ENCODE results near the gene TMEM250. TPM values are rescaled to one million over a fixed set of nuclear protein-coding genes. Genes with fewer than 3 reads are reported as not detected.

The TMEM250 gene
- polyA plus RNA-seq, 3 donors: 16.2 to 22.9 (median 19.7) TPM

DNA sequence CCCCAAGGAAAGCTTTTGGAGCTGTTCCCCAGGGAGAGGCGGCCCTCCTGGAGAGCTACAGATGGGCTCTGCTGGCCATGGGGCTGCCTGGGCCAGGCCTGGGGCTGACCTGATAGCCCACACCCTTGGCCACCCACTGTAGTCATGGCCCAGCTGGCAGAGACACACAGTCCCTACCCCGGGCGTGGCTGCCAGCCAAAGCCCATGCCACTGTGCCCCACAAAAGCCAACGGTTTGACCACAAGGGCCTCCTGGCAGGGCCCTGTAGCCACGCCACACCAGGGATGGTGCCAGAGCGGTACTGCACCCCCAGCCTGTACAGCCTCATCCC lies 38.8 kb downstream of the TMEM250 start:
- no peak for DNase-seq (ENCODE audit: extremely low read depth in 1 of 11, low read depth in 9 of 11, low spot score in 4 of 11)

DNA sequence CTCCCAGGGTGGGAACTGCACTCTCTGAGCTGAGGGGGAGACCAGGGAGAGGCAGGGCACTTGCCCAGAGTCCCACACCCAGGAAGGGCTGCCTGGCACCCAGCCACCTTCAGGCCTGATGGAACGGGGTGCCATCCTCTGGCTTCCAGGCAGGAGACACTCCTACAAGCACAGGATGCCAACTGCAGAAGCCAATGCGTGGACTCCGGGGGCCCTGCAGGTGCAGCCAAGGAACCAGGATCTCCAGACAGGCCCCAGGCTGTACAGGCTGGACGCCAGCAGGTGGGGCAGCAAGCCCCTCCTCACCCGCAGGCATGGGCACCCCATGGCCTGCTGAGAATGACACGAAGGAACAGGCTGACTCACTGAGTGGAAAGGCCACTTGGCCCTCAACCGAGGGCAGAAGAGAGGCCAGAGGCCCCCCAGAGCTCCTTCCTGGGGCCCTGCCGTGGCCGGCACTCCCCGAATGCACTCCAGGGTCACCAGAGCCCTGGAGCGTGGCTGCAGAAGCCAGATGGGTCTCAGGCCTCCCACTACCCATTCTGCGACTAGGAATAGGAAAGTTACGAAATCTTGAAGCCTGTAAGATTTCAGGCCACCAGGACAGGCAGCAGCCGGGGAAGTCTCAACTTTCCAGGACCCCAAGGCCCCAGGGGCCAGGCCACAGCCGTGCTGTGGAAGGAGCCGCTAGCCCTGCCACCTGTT lies 39.3 kb downstream of the TMEM250 start:
- DNase-seq (ENCODE audit: extremely low read depth in 1 of 11, low read depth in 9 of 11, low spot score in 4 of 11): no peak

DNA sequence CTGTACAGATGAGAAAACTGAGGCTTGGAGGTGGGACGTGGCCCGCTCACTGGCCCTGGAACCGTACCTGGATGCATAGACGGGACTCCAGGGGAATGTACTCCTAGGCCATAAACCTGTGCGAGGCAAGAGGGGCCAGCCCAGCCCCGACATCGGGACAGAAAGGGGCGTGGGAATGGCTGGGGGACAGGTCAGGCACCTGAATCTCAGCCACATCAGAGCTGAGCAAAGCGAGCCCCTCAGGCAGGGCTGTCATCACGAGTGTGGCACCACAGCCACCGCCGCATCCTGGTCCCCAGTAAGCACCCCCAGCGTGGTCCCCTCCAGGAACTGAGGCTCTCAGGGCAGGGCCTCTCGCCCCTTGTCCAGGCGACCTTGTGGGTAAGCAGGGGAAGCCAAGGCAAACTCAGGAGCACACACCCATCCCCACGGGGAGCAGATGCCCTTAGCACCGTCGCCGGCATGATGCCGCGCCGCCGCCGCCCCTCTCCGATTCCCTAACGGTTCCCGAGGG lies 40.1 kb downstream of the TMEM250 start:
- DNase-seq (ENCODE audit: extremely low read depth in 1 of 11, low read depth in 9 of 11, low spot score in 4 of 11): no peak

- DNase-seq (ENCODE audit: extremely low read depth in 1 of 11, low read depth in 9 of 11, low spot score in 4 of 11): no peak
Measured at GRCh38 chr9:136078024-136078423, 40.7 kb downstream of the TMEM250 start.

- DNase-seq (ENCODE audit: extremely low read depth in 1 of 11, low read depth in 9 of 11, low spot score in 4 of 11): no peak
Measured at GRCh38 chr9:136077491-136077890, 41.2 kb downstream of the TMEM250 start.

DNA sequence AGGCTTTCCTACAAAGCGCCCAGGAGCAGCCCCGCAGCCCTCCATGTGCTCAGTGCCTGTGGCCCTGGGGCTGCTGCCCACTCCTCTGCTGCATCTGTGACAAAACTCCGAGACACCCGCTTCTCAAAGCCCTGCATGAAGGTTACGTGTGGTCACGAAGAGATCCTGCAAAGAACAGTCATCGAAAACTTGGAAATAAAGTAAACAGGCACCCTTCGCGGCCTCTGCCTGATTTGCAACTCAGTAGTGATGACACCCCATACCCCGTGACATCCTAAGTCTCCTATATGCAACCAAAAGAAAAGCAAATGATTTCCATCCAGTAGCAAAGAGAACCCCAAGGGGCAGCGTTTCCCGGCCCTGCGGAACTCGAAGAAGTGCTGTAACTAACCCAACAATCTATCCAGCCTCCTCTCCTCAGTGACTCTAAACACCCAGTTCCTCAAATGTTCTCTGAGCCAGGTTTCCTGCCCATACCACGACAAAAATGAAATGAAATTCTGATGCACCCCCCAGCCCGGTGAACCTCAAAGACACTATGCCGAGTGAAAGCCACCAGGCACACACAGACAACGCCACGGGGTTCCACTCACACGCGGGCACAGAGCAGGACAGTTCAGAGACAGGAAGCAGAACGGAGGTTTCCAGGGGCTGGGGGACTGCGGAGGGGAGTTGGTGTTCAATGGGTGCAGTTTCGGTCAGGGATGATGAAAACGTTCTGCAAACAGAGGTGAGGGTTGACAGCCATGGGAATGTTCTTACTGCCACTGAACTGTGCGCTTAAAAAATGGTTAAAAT lies 42.6 kb downstream of the TMEM250 start:
- no peak for DNase-seq (ENCODE audit: extremely low read depth in 1 of 11, low read depth in 9 of 11, low spot score in 4 of 11)

GRCh38 chr9:136075134-136075841 lies 43.4 kb downstream of the TMEM250 start:
- no peak for DNase-seq (ENCODE audit: extremely low read depth in 1 of 11, low read depth in 9 of 11, low spot score in 4 of 11)

DNA sequence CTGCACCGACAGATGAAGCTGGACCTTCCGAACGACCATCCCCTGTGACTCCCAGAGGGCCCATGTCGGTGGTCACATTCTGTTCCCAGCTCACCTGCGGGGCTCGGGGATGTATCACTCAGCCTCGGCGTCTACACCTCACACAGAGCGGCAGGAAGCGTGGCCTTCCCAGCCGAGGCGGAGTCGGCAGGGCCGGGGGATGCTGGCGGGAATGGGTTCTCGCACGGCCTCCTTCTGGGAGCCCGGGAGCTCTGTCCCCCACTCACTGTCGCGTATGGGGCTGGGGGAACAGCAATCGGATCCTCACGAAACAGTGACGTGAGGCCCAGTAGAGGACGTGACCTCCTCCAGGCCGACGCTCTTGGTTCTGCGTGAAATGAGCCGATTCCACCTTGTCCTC lies 44.0 kb downstream of the TMEM250 start:
- DNase-seq (ENCODE audit: extremely low read depth in 1 of 11, low read depth in 9 of 11, low spot score in 4 of 11): no peak

Other genes starting within 250 kb of the TMEM250 start
- gene CAMSAP1, start 211.3 kb downstream of the TMEM250 start, polyA plus RNA-seq (ENCODE audit: insufficient read length in 3 of 3): 10 to 100 TPM; 23.4 to 26.8 (median 26.5) TPM
- gene UBAC1, start 157.5 kb downstream of the TMEM250 start, polyA plus RNA-seq (ENCODE audit: insufficient read length in 3 of 3): 10 to 100 TPM; 30.9 to 35.9 (median 33.2) TPM
- gene NACC2, start 23.6 kb downstream of the TMEM250 start, polyA plus RNA-seq (ENCODE audit: insufficient read length in 3 of 3): 1 to 10 TPM; 7.0 to 9.6 (median 9.4) TPM
- not detected for gene LHX3, start 86.3 kb upstream of the TMEM250 start, polyA plus RNA-seq (ENCODE audit: insufficient read length in 3 of 3)
- gene QSOX2, start 126.9 kb upstream of the TMEM250 start, polyA plus RNA-seq (ENCODE audit: insufficient read length in 3 of 3): 10 to 100 TPM; 16.6 to 19.0 (median 18.8) TPM
- 1 to 10 TPM; 1.7 to 4.5 (median 2.3) TPM for gene CCDC187, start 185.2 kb upstream of the TMEM250 start, polyA plus RNA-seq (ENCODE audit: insufficient read length in 3 of 3)
- 10 to 100 TPM; 28.2 to 48.1 (median 47.2) TPM for gene GPSM1, start 208.7 kb upstream of the TMEM250 start, polyA plus RNA-seq (ENCODE audit: insufficient read length in 3 of 3)
- 10 to 100 TPM; 10.3 to 14.7 (median 14.6) TPM for gene DNLZ, start 244.9 kb upstream of the TMEM250 start, polyA plus RNA-seq (ENCODE audit: insufficient read length in 3 of 3)

All from renal cortex interstitium (tissue), 11 donors.